Endothelial cell of hepatic sinusoid (primary cell): ENCODE data around the gene OR10A4.
"Not testable (repeated sequence)": the region's sequence is repeated elsewhere in the genome, so short reads cannot be mapped to it uniquely, and the experiment has no call there.

ENCODE experiments used
- in situ Hi-C: cut with HindIII; loops from 2 replicates; pipeline ENCODE4 v1.10.0; 2017; ENCODE audit warnings: low sequenced_read_pairs

OR10A4 gene, protein sequence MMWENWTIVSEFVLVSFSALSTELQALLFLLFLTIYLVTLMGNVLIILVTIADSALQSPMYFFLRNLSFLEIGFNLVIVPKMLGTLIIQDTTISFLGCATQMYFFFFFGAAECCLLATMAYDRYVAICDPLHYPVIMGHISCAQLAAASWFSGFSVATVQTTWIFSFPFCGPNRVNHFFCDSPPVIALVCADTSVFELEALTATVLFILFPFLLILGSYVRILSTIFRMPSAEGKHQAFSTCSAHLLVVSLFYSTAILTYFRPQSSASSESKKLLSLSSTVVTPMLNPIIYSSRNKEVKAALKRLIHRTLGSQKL

GRCh38 chr11:6876325-6876724 lies at the start of gene OR10A4:
Gene OR10A4 (plus strand): TSS chr11:6876625. CDS start chr11:6876648, 23 bp downstream.
- in situ Hi-C loops: no loop called here

DNA sequence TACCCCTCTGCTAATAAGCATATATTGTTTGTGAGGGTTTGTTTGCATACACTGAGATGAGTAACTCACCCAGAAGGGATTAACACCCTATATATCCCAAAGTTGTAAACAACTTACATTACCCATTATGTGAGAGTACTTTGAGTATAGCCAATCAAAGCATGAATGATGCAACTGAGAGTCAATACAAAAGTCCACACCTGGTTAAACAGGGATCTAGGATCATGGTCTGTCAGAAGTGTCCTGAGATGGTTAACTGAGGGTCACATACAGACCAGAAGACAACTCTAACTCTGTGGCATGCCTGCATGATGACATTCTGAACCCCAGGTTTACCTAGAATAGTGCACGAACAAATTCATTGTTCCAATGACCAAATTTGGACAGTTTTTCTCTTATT lies 48.3 kb upstream of the OR10A4 start:
- in situ Hi-C loops: no loop called here

- in situ Hi-C loops: no loop called here
Observed at GRCh38 chr11:6833356-6833755, 43.1 kb upstream of the OR10A4 start.

GRCh38 chr11:6834021-6834420 lies 42.4 kb upstream of the OR10A4 start:
- in situ Hi-C loops: no loop called here

DNA sequence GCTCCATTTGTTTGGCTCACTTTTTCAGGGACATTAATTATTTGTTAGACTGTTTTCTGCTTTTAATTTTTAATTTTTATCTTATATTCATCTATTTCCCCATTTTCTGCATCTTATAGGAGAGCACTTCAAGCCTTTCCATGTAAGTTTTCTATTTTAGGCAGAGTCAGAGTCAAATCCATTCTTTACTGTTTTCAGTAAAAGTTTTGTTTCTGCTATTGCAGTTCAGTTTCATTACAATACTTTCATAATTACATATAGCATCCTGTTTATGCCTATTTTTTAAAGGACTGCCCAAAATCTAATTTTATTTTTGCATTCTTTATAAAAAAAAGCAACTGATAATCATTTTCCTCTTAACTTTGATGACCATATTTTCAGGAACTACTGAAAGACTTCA lies 34.7 kb upstream of the OR10A4 start:
- in situ Hi-C loops: no loop called here

DNA sequence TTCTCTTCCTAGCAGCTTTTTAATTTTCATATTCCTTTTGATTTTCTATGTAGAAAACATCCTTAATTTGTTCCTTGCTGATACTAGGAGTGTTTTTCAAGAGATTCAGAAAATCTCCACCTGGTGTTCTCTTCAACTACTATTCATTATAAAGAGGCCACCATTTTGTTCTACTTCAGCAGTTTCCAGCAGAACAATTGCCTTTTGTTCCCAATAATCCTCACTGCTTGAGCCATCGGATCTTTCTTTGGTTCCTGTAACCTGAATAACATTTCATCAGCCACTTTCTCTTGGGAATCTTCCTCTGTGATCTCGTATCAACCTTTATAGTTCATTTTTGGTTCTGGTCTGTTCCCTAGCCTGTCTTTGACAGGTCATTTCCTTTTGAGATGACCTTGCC lies 32.8 kb upstream of the OR10A4 start:
- in situ Hi-C loops: no loop called here

DNA sequence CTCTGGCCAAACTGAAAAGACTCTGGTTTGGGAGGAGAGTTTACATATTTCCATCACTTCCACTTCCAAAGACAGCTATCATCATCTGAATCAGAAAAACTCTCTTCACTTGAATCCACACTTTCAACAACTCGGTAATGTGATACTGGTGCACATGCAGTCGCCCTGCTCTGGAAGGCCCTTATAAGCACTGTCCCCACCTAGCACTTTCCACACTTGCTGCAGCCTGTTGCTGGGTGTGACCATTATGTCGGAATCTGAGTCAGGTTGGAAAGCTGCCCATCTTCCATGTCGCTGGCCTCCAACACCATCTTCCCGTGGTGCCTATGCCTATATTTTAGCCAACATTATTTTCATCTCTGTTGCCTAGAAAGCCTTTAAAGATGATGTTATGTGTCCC lies 32.1 kb upstream of the OR10A4 start:
- in situ Hi-C loops: no loop called here

DNA sequence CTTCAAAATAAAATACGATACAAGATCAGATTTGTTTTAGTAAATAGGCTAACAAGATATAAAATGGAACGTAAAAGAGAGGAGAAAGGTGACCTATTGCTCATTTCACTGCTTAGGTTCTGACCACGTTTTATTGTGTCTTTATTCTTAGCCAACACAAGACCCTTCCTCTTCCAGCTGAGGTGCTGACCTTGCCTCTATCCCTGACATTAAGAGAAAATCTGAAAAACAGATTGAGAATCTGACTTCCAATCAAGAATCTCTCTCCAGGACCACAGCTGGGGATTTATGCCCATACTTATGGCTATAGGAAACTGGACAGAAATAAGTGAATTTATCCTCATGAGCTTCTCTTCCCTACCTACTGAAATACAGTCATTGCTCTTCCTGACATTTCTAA lies 31.0 kb upstream of the OR10A4 start, which contains the start of gene OR10A5:
Gene OR10A5 (plus strand): TSS at position 301 of the 400 bp plus-strand sequence. CDS start 0 bp downstream, at position 301.
- in situ Hi-C loops: no loop called here

- in situ Hi-C loops: no loop called here
Observed at GRCh38 chr11:6850526-6850925, 25.9 kb upstream of the OR10A4 start.

DNA sequence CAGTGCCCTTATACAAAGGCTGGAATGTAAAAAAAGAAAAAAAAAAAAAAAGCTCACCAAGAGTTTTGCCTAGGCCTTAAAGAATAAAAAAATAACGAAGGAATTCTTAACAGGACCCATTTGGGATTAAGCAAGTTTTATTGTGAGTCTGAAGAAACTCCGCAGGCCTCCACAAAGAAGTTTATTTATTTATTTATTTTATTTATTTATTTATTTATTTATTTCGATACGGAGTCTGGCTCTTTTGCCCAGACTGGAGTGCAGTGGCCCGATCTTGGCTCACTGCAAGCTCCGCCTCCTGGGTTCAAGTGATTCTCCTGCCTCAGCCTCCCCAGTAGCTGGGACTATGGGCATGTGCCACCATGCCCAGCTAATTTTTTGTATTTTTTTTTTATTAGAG lies 21.6 kb upstream of the OR10A4 start:
- in situ Hi-C loops: not testable (repeated sequence)

GRCh38 chr11:6855971-6856541 lies 20.4 kb upstream of the OR10A4 start:
- in situ Hi-C loops: no loop called here

GRCh38 chr11:6856871-6857270 lies 19.6 kb upstream of the OR10A4 start:
- in situ Hi-C loops: no loop called here

DNA sequence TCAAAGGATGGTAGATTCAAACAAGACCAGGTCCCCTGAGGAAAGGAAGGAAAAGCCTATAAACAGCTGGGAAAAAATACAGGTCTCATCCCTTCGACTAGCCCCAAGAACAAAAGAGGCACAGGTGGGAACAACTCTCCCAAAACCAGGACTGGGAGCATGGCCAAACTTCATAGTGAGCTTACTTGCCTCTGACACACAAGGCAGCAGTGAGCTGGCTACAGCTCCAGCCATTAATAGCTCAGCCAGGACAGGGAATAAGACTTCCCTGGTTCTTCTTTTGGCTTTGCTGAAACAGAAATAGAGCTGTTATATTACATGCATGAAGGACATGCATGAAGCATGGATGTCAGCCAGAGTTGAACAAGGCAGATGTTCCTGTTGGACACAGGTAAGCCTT lies 13.5 kb upstream of the OR10A4 start, which contains the start of gene OR10A2:
Gene OR10A2 (plus strand): TSS at position 97 of the 400 bp plus-strand sequence. CDS start 6,698 bp downstream, outside the sequence.
- in situ Hi-C loops: loop anchor here (5.0 kb wide), 1 partner anchor 51 kb away; no protein-coding TSS in a partner anchor

GRCh38 chr11:6864438-6864837 lies 12.0 kb upstream of the OR10A4 start:
- in situ Hi-C loops: loop anchor here (5.0 kb wide), 1 partner anchor 52 kb away; no protein-coding TSS in a partner anchor

GRCh38 chr11:6871278-6871677 lies 5.1 kb upstream of the OR10A4 start:
- in situ Hi-C loops: no loop called here

GRCh38 chr11:6875761-6876160 lies 664 bp upstream of the OR10A4 start:
- in situ Hi-C loops: no loop called here

DNA sequence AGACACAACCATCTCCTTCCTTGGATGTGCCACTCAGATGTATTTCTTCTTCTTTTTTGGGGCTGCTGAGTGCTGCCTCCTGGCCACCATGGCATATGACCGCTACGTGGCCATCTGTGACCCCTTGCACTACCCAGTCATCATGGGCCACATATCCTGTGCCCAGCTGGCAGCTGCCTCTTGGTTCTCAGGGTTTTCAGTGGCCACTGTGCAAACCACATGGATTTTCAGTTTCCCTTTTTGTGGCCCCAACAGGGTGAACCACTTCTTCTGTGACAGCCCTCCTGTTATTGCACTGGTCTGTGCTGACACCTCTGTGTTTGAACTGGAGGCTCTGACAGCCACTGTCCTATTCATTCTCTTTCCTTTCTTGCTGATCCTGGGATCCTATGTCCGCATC lies 489 bp downstream of the OR10A4 start:
- in situ Hi-C loops: no loop called here

- in situ Hi-C loops: no loop called here
Observed at GRCh38 chr11:6882751-6883150, 6.3 kb downstream of the OR10A4 start.

DNA sequence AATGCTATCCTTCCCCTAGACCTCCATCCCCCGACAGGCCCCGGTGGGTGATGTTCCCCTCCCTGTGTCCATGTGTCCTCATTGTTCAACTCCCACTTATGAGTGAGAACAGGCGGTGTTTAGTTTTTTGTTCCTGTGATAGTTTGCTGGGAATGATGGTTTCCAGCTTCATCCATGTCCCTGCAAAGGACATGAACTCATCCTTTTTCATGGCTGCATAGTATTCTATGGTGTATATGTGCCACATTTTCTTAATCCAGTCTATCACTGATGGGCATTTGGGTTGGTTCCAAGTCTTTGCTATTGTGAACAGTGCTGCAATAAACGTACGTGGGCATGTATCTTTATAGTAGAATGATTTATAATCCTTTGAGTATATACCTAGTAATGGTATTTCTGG lies 11.3 kb downstream of the OR10A4 start:
- in situ Hi-C loops: not testable (repeated sequence)

DNA sequence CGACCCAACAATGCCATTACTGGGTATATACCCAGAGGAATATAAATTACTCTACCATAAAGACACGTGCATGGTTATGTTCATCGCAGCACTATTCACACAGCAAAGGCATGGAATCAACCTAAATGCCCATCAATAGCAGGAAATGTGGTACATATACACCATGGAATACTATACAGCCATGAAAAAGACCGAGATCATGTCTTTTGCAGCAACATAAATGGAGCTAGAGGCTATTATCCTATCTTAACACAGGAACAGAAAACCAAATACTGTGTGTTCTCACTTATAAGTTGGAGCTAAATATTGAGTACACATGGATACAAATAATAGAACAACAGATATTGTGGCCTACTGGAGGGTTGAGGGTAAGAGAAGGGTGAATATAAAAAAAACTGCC lies 12.4 kb downstream of the OR10A4 start:
- in situ Hi-C loops: no loop called here

DNA sequence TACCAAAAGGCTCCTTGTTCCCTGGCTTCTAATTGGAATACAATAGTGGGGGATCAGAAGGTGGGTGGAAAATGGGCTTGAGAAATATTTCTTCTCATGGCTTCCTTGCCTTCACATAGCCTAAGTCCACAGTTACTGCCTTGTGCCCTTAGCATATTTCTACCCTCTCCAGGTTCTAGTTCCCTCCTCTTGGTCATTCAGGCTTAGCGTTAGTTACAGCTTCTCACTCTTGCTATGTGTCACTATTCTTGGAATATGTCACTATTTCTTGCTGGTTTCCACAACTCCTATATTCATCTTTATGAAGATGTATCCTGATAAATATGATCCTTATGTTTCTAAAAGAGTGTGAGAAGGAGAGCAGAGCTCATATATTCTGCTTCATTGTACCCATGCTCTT lies 13.4 kb downstream of the OR10A4 start:
- in situ Hi-C loops: no loop called here

DNA sequence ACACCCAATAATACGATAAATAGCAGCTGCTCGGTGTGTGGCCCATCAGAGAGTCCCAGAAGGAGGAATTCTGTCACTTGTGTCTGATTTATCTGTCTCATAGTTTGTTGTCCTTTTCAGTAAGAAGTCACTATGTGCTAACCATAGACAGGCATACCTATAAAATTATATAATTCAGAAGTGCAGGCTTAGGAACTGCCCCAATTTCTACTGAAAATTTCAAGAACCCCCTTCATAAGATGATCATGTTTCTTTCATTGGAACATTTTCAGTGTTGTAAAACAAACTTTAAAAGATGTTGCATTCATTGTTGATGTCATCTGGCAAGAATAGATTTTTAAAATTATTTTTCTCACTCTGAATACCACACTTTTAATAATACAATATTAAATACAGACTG lies 16.0 kb downstream of the OR10A4 start, which contains the start of gene OR2D2:
Gene OR2D2 (minus strand): TSS at position 101 of the 400 bp plus-strand sequence. CDS start 0 bp downstream, at position 101.
- in situ Hi-C loops: no loop called here
